Measurements from ENCODE around the gene OSBPL6. TPM values are rescaled to one million over a fixed set of nuclear protein-coding genes. Genes with fewer than 3 reads are reported as not detected.
"Not testable (repeated sequence)": the region's sequence is repeated elsewhere in the genome, so short reads cannot be mapped to it uniquely, and the experiment has no call there.

Gene OSBPL6
- total RNA-seq, 1 experiment from 2014 or later = 3.4 TPM

- no peak for DNase-seq (ENCODE audit: low spot score)
- in situ Hi-C loops (cut with HindIII; ENCODE audit: low sequenced_read_pairs) = no loop called here
Measured at GRCh38 chr2:178377046-178377445, 182.7 kb downstream of the OSBPL6 start.

DNA sequence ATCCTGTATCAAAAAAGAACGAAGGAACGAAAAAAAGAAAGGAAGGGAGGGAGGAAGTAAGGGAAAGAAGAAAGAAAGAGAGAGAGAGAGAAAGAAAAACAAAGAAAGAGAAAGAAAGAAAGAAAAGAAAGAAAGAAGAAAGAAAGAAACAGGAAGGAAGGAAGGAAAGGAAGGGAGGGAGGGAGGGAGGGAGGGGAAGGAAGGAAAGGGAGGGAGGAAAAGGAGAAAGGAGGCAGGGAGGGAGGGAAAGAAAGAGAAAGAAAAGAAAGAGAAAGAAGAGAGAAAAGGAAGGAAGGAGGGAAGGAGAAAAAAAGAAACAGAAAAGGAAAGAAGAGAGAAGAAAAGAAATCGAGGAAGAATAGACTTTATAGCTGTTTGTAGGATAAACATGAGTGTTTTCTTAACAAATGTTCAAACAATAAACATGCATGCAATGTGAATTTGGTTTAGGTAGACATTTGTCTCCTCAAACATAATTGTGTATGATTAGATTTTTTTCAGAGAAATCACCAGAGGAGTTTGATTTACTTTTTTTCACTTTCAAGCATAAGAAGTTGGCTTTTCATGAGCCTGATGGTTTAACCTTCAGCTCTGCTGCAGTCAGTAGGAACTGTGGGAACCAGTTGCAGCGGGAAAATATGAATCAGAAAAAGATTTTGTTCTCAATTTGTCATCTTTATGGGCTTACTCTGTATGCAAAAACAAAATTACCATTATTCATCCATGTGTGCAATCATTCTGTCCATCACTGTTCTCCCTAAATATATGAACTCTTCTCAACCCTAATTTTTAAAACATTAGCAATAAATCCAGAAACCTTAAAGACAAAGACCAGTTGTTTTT lies 185.1 kb downstream of the OSBPL6 start:
- in situ Hi-C loops (cut with HindIII; ENCODE audit: low sequenced_read_pairs) = no loop called here

GRCh38 chr2:178380763-178381162 lies 186.5 kb downstream of the OSBPL6 start:
- in situ Hi-C loops (cut with HindIII; ENCODE audit: low sequenced_read_pairs) = no loop called here
- DNase-seq (ENCODE audit: low spot score) = no peak

More for the DNA sequence above, 185.1 kb downstream of the OSBPL6 start:
- DNase-seq (ENCODE audit: low spot score) = no peak

GRCh38 chr2:178383718-178384117 lies 189.4 kb downstream of the OSBPL6 start:
- in situ Hi-C loops (cut with HindIII; ENCODE audit: low sequenced_read_pairs) = no loop called here
- no peak for DNase-seq (ENCODE audit: low spot score)

GRCh38 chr2:178385595-178386148 lies 191.4 kb downstream of the OSBPL6 start:
- in situ Hi-C loops (cut with HindIII; ENCODE audit: low sequenced_read_pairs) = no loop called here
- no peak for DNase-seq (ENCODE audit: low spot score)

DNA sequence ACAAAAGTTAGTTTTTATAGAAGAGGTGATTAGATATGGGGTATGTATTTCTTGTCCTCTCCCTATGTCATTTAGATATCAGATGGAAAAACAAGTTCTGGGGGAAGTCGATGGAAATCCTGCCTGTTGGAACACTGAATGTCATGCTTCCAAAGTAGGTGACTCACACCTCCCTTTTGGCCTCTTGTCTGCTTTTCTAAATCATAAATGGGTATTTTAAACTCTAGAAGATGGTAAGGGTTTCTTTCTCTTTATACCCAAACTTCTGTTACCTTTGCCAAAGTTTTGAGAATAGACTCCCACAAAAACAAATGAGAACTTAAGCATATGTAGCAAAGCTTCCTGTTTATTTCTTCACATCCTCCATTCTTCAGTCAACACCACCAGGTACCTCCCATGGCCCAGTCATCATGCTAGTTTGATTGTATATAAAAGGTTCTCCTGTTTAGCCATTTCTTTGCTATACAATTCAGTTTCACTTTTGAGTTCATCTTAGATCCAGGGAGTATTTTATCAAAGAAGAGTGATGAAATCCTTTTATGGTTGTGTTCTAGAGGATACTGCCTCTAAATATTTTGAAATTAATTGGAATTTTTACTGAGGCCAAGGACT lies 192.8 kb downstream of the OSBPL6 start:
- DNase-seq (ENCODE audit: low spot score) = no peak
- in situ Hi-C loops (cut with HindIII; ENCODE audit: low sequenced_read_pairs) = no loop called here

GRCh38 chr2:178388287-178388686 lies 194.0 kb downstream of the OSBPL6 start:
- DNase-seq (ENCODE audit: low spot score) = no peak
- in situ Hi-C loops (cut with HindIII; ENCODE audit: low sequenced_read_pairs) = no loop called here

DNA sequence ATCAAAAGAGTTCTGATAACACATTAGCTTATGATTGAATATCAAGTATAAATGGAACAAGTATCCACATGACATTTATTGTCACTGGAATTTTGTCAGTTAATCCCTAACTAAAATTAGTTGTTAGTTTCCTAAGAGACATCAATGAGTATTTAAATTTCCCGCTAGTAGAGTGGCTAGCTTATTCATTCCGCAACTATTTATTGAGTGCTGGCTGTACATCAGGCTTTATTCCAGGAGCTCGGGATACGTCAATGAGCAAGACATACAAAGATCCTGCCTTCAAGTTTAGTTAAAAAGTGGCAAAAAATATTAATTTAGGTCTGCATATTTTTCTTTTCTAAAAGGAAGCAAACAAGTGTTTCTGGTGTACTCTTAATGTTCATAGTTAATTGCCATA lies 197.4 kb downstream of the OSBPL6 start:
- DNase-seq (ENCODE audit: low spot score) = no peak
- in situ Hi-C loops (cut with HindIII; ENCODE audit: low sequenced_read_pairs) = no loop called here

GRCh38 chr2:178392215-178392614 lies 197.9 kb downstream of the OSBPL6 start:
- in situ Hi-C loops (cut with HindIII; ENCODE audit: low sequenced_read_pairs) = no loop called here
- peak; percentile 47 for DNase-seq (ENCODE audit: low spot score)

GRCh38 chr2:178394859-178395258 lies 200.5 kb downstream of the OSBPL6 start:
- no peak for DNase-seq (ENCODE audit: low spot score)
- in situ Hi-C loops (cut with HindIII; ENCODE audit: low sequenced_read_pairs) = no loop called here

GRCh38 chr2:178395295-178395694 lies 201.0 kb downstream of the OSBPL6 start:
- in situ Hi-C loops (cut with HindIII; ENCODE audit: low sequenced_read_pairs) = no loop called here
- DNase-seq (ENCODE audit: low spot score) = no peak

DNA sequence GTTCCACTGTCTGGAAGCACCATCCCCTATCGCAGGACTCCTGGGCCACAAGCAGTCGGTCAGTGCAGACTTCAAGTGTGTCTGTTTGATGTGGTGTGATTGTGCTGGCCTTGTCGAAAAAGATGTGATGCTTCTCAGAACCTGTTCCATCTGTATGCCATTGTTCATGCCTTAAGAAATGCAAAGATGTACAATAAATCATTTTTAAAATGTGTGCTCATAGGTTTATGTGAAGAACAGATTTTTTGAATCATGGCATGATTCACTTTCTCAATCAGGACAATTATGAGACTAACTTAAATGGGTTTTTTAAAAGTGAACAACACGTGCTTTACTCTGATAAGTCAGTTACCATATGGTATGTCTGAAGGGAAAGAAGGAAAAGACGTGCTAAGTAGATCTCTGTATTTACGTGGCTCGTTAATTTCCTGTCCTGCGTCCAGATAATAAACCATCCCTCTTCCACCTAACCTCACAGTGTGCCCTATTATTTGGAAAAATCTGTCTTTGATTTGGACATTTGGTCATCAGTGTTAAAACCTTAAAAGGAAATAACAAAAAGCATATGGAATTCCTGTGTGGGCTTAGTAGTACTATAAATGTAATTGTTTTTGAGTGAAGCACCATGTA lies 201.7 kb downstream of the OSBPL6 start:
- in situ Hi-C loops (cut with HindIII; ENCODE audit: low sequenced_read_pairs) = no loop called here
- DNase-seq (ENCODE audit: low spot score) = no peak

DNA sequence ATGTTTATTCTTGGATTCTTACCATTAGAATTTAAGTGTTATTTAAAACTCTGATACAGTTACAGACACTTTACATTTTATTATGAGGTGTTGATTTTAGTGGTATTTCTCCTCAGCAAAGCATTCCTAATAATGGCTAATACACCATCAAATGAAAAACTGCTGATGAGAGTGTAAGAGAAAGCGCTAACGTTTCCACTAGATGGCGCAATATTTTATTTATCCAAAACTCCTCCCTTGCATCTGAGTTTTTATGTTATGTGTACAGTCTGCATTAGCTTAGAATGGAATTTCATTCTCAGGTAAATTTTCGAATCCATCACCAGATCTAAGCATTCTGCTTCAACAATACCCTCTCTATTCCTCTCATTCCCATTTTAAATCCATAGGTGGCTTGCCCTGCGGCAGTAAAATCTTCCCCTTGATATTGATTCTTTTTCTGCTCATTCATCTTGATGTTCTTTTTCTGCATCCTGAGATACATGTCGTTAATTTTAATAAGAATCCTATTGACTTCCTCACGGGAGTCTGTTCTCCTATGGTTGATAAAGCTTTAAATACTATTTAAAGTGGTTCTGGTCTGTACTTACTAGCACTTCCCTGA lies 202.8 kb downstream of the OSBPL6 start:
- peak; percentile 82 for DNase-seq (ENCODE audit: low spot score)
- in situ Hi-C loops (cut with HindIII; ENCODE audit: low sequenced_read_pairs) = no loop called here

DNA sequence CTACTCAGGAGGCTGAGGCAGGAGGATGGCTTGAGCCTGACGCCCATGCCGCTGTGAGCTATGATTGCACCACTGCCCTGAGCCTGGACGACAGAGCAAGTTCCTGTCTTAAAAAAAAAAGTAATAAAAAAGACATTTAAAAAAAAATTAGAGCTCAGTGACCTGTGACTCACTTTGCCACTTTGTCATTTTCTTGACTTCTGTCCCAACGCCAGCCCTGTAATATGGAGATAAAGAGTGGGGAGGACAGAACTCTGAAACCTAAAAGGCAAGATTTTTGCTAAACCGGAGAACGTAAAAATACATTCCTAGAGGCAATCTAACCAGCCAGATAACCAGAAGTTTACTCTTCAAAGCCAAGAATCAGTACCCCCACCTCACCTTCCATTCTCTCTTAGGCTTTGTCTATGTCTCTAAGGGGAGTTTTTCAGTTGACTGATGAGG lies 207.7 kb downstream of the OSBPL6 start:
- in situ Hi-C loops (cut with HindIII; ENCODE audit: low sequenced_read_pairs) = no loop called here

DNA sequence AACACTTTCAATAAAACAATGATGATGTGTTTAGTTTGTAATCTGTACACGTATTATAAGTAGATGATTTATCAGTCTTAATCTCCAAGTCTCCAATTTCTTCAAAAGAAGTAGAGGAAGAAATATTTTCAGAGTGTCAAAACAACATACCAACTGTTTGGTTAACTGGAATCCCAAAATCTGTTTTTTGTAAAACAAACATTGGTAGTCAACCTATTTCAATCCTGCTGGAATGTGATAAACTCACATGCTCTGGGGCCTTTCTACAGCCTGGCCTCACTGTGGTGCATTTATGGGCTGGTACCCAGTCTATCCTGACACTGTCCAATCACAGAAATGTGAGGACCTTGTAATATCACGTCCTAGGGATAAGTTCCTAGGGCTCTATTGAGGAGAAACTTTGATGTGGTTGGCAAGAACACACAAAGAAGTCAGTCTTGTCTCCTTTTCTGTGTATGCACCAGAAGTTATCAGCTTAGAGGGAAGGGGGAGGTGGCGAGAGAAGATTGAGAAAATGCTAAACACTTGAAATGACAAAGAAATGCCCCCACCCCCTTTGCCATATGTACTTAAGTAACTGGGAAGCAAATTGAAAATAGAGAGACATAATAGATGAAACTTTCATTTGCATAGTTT lies 209.5 kb downstream of the OSBPL6 start:
- in situ Hi-C loops (cut with HindIII; ENCODE audit: low sequenced_read_pairs) = no loop called here
- no peak for DNase-seq (ENCODE audit: low spot score)

More for the DNA sequence above, 207.7 kb downstream of the OSBPL6 start:
- no peak for DNase-seq (ENCODE audit: low spot score)

DNA sequence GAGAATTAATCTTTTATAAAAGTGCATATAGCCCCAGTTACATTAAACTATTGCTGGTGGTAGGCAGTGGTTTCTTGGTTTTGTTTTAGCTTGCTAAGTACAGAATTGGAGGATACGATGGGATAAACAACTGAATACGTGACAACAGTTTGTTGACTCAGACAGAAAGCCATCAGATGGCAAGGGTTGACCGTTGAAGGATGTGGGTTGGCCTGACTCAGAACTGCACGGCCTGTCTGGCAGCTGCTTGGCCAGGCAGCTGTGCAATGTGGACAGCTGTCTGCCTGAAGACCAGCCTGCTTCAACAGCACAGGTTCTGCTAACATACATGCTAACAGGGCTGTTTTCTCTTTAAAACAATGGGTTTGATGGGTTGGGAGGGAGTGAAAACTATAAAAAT lies 210.1 kb downstream of the OSBPL6 start:
- in situ Hi-C loops (cut with HindIII; ENCODE audit: low sequenced_read_pairs) = no loop called here
- DNase-seq (ENCODE audit: low spot score) = no peak

- in situ Hi-C loops (cut with HindIII; ENCODE audit: low sequenced_read_pairs) = no loop called here
- DNase-seq (ENCODE audit: low spot score) = no peak
Measured at GRCh38 chr2:178409261-178409660, 214.9 kb downstream of the OSBPL6 start.

DNA sequence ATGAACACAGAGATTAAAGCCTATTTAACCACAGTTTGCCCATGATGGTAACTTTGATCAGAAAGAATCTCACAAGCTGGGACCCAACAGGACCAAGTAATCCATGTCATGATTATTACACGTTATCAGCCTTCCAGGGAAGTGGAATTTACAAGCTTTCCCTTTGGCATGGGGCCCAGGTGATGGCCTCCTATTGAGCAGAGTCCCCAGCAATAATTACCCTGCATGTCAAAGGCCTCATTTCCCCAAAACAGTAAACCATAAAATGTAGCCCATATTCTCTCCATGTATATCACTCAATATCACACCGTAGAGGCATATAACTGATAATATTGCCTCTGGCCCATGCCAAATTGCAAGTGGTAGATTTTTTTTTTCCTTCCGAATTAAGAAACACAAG lies 217.7 kb downstream of the OSBPL6 start:
- in situ Hi-C loops (cut with HindIII; ENCODE audit: low sequenced_read_pairs) = no loop called here
- DNase-seq (ENCODE audit: low spot score) = no peak

DNA sequence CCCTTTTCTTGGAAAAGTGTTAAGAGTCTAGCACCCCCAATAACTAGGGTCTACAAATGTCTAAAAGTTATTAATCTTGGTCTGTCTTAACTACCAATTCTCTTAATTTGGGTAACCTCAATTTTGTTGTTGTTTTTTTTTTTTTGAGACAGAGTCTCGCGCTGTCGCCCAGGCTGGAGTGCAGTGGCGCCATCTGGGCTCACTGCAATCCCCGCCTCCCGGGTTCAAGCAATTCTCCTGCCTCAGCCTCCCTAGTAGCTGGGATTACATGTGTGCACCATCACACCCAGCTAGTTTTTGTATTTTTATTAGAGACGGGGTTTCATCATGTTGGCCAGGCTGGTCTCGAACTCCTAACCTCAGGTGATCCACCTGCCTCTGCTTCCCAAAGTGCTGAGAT lies 218.1 kb downstream of the OSBPL6 start:
- in situ Hi-C loops (cut with HindIII; ENCODE audit: low sequenced_read_pairs); DNase-seq (ENCODE audit: low spot score): not testable (repeated sequence)

All from G401 (cell line).